WI38 (cell line): ENCODE data around the gene DCN.

Source experiments
- H3K4me3 ChIP-seq: 2 replicates; pipeline ENCODE4 v1.5.1; 2011; ENCODE audit warnings: low read depth, mild to moderate bottlenecking, control low read depth, low read length
- TF ChIP-seq, protein P1 (sequence below): IDR thresholded peaks from 2 replicates; pipeline ENCODE4 v1.5.1; 2012; ENCODE audit warnings: low read depth, mild to moderate bottlenecking, control low read depth, low read length

The DCN gene

DNA sequence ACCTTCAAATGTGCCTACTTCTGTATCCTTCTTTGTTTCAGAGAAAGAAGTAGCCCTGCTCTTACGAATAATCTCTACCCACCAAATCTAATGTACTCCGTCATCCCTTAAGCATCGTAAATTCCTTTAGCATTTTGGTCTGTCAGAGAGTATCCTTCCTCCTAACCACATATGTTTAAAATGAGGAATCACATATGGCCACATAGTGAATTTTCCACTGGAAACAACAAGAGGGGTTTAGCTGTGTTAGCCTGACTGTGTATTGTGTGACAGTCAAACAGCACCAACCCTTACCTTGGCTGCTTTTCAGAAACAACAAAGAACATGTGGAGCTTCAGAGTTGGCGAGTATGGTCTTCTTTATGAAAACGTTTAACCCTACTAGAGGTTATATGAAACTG is 76.8 kb downstream of the DCN start:
- TF ChIP-seq, protein P1, sequence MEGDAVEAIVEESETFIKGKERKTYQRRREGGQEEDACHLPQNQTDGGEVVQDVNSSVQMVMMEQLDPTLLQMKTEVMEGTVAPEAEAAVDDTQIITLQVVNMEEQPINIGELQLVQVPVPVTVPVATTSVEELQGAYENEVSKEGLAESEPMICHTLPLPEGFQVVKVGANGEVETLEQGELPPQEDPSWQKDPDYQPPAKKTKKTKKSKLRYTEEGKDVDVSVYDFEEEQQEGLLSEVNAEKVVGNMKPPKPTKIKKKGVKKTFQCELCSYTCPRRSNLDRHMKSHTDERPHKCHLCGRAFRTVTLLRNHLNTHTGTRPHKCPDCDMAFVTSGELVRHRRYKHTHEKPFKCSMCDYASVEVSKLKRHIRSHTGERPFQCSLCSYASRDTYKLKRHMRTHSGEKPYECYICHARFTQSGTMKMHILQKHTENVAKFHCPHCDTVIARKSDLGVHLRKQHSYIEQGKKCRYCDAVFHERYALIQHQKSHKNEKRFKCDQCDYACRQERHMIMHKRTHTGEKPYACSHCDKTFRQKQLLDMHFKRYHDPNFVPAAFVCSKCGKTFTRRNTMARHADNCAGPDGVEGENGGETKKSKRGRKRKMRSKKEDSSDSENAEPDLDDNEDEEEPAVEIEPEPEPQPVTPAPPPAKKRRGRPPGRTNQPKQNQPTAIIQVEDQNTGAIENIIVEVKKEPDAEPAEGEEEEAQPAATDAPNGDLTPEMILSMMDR, result no peak
- H3K4me3 ChIP-seq, result no peak overlapping the region

DNA sequence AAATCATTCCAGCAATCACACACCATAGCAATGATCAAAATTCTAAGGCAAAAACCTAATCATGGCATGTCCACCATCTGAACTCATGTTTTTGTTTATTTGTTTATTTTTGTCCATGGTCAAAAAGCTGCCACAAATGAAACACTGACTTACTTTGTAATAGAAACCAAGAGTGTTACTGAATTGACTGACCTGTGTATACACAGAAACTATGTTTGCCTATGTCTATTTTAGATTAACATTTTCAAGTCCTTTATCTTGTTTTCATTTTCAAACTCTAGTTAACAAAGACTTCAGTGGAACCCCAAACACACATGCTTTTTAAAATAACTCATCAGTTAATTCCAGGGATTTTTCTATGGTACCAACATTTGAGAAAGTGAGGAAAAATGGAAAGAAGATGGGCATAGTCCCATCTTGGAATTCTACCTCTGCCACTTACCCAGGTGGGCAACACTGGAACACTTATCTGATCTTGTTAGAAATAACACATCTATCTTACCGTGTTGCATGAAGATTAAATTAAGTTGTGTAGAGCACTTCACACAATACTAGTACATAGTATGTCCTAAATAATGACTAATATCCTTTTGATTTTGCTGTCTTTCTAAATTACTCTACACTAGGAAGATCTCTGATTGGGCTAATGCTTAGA is 77.7 kb downstream of the DCN start:
- H3K4me3 ChIP-seq, result no peak overlapping the region
- TF ChIP-seq, protein P1, result no peak

DNA sequence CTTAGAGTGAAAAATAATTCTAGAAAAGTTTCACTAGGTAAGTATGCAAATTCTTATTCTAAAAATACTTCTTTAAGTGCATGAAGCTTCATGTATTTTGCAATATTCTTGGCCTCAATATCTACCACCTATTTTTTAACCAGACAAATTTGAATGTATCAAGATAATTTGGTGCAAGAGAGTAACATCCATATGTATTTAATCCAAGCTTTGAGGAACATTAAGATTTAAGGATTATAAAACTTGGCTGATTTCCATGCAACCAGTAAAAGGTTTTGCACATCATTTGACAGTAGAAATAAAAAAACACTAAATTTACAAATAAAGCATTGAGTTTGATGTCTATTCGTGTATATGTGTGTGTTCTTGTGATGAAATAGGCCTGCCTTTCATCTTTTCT is 79.0 kb downstream of the DCN start:
- no peak overlapping the region for H3K4me3 ChIP-seq
- TF ChIP-seq, protein P1, result no peak

DNA sequence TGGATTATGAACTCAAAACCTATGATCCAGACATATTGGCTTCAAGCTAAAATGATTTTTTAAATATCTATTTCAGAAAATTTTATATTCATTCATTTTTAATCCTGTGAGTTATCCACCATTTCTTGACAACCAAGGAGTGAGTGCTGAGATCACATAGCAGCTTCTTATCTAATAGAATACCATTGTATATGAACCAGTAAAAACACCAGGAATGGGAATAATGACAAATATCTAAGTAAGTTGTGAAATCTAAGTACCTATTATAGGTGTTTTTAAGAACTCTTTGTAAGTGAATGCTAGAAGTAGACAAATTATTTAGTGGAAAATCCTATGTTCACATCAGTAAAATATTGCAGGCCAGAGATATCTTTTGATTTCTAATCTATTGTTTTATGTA is 79.5 kb downstream of the DCN start:
- TF ChIP-seq, protein P1, result no peak
- H3K4me3 ChIP-seq, result no peak overlapping the region

DNA sequence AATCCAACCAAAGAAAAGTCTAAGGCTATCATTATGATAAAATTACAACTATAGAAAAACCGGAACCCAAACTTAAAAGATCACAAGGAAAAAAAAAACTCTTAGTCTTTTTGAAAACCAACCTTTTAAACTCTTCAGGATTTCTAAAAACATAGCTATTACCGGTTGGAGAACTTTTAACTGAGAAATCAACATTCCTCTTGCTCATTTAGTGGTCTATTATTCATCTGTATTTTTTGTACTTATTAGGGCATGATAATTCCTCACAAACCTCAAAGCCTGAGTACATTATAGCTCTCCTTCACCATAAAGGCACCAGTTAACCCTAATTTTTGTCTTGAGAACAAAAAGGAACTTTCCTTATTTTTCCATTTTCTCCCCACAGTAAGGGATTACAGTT is 81.7 kb downstream of the DCN start:
- TF ChIP-seq, protein P1, result no peak
- no peak overlapping the region for H3K4me3 ChIP-seq

DNA sequence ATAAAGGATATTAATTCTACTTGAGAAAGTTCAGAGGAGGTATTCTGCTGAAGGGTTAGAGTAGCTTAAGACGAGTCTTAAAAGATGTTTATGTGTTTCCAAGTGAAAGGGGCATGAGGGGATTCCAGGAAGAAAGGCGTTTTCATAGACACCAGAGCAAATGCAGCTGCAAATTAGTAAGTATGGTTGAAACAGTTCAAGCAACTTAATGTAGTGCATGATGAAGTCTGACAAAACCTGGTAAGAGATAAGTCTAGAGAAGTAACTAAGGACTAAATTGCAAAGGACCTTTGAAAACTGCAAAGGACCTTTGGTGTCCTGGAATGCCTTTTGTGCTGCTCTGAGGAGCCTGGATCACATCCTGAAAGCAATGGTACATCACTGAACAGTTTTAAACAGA is 82.8 kb downstream of the DCN start:
- TF ChIP-seq, protein P1, result no peak
- H3K4me3 ChIP-seq, result no peak overlapping the region

DNA sequence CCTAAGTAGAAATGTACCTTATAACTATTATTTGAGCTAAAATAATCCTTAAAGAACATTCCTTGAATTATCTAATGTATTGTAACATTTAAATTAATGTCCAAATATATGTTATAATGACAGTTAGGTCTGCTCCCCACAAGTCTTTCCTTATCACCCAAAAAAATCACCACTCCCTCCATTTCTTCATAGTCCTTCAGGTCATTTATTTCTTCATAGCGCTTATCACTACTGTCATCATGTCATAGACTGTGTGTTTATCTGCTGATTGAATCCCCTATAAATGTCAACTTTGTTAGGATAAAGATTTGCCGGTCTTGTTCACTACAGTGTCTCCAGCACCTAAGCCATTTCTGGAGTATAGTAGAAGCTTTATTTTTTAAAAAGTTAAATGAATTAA is 83.3 kb downstream of the DCN start:
- TF ChIP-seq, protein P1, result no peak
- no peak overlapping the region for H3K4me3 ChIP-seq
